Lower lobe of right lung (tissue), 2 donors: ENCODE measurements around the gene FAM53B. TPM values are rescaled to one million over a fixed set of nuclear protein-coding genes. Genes with fewer than 3 reads are reported as not detected.
A peak's percentile ranks its signal among the peaks of the same experiment; 100 is the strongest.

ENCODE experiments used
- ATAC-seq, 2 donors: fragments of 200-7000 bp; cut with Tn5 transposase; one replicate each; pipeline ENCODE4 v1.9.1; 2020 to 2022; ENCODE audit warnings: mild to moderate bottlenecking in 2 of 2, moderate library complexity in 2 of 2
- DNase-seq: peaks from one replicate; pipeline ENCODE4 v3.0.0-alpha.2; 2020
- H3K27ac ChIP-seq: fragments of 200-600 bp; one replicate; pipeline ENCODE4 v1.8.0; 2022
- H3K27me3 ChIP-seq: fragments of 200-600 bp; one replicate; pipeline ENCODE4 v1.8.0; 2022; ENCODE audit warnings: low read depth
- H3K36me3 ChIP-seq: fragments of 200-600 bp; one replicate; pipeline ENCODE4 v1.8.0; 2022; ENCODE audit warnings: mild to moderate bottlenecking
- H3K4me1 ChIP-seq: fragments of 200-600 bp; one replicate; pipeline ENCODE4 v1.8.0; 2022
- H3K4me3 ChIP-seq: fragments of 200-600 bp; one replicate; pipeline ENCODE4 v1.8.0; 2022; ENCODE audit warnings: mild to moderate bottlenecking
- H3K9me3 ChIP-seq: fragments of 200-600 bp; one replicate; pipeline ENCODE4 v1.8.0; 2022
- CTCF ChIP-seq: fragments of 200-600 bp; IDR thresholded peaks from one replicate; pipeline ENCODE4 v1.8.0; 2022; ENCODE audit warnings: antibody characterized with exemption, mild to moderate bottlenecking
- intact Hi-C: fragments of 100-400 bp; cut with DNase I; formaldehyde crosslinking; loops from one replicate; pipeline ENCODE4 v1.11.0; 2022
- total RNA-seq: library from RNA; stranded (reverse); fragmentation: NEBNext Ultra II Directional; extraction: Animal tissue kit (Norgen Biotek cat#: 25700); gene quantifications from one replicate; pipeline ENCODE4 v1.2.1, GENCODE V29; 2021
- donor health status: DM: no; HTN: yes; CAD: no; lungs with severe emphysema.

FAM53B gene
- total RNA-seq, 1 donor from 2014 or later, result 40.7 TPM

DNA sequence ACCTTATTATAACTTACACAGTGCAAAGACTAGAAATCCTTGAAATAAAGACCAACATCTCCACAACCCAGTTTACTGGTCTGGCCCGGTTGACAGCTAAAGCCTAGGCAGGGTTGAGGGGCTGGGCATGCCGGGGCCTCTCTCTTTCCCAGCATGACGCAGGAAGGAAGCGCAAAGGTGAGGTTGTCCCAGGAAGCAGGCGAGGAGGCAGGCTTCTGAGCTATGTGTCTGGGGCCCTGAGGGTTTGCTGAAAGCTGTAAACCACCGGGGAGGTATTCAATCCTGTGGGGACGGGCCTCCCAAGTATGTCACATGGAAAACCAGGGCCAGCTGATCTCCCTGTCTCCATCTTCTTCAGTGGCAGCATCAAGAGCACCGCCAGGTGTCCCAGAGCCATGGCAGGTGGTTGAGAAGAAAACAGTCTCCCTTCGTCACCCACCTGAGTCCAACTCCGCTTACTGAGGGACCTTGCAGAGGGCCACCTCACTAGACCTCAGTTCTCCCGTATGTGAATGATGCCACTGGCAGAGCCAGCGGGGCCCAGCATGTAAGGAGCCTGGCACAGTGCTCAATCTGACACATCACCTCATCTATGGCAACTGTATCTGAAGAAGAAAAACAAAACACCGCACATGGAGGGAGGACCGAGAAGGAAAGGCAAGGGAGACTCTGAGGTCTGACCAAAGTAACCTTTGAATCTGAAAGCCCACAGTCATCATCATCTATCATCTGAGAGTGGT lies 49.5 kb downstream of the FAM53B start:
- Histone ChIP-seq H3K4me3 (no peak overlapping the region), H3K27ac (peak overlapping the region; percentile 41), H3K9me3 (no peaks in the 10 kb centered on the region), H3K36me3 (peaks cover 45% of the 10 kb centered on the region), H3K27me3 (no peaks in the 10 kb centered on the region), H3K4me1 (peaks cover 56% of the 10 kb centered on the region)
- intact Hi-C loops, result no loop called here
- ATAC-seq, result no peak
- TF ChIP-seq CTCF, result no peak
- DNase-seq, result no peak

GRCh38 chr10:124693801-124694416 lies 50.3 kb downstream of the FAM53B start:
- ATAC-seq (no peak), DNase-seq (no peak)
- no peaks in the 10 kb centered on the region for H3K9me3 ChIP-seq
- no peaks in the 10 kb centered on the region for H3K27me3 ChIP-seq
- intact Hi-C loops, result no loop called here
- H3K36me3 ChIP-seq, result peaks cover 47% of the 10 kb centered on the region
- H3K27ac ChIP-seq, result peak overlapping the region; percentile 41
- no peak for TF ChIP-seq CTCF
- no peak overlapping the region for H3K4me3 ChIP-seq
- H3K4me1 ChIP-seq, result peaks cover 56% of the 10 kb centered on the region

- Histone ChIP-seq H3K27me3 (no peaks in the 10 kb centered on the region), H3K4me1 (peaks cover 56% of the 10 kb centered on the region), H3K4me3 (no peak overlapping the region), H3K27ac (no peak overlapping the region), H3K36me3 (peaks cover 47% of the 10 kb centered on the region), H3K9me3 (no peaks in the 10 kb centered on the region)
- no peak for DNase-seq
- ATAC-seq, result peak in 1 of 2 donors; percentile 20
- no peak for TF ChIP-seq CTCF
- intact Hi-C loops, result no loop called here
Observed at GRCh38 chr10:124693396-124693795, 50.8 kb downstream of the FAM53B start.

DNA sequence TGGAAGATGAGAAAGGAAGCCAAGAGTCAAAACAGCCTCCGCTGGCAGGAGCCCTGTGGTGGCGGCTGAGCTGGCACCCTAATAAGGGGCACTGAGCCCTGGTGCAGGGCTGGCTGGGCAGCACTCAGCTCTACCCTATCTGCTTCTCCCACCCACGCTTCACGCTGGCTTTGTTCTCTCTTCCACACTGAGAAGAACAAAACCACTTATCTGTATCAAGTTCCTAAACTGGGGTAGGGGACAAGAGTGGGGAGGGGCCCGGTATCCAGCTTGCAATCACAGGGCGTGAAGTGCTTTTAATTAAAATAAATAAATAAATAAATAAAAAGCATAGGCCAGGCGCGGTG lies 52.1 kb downstream of the FAM53B start:
- ATAC-seq (no peak), DNase-seq (no peak)
- Histone ChIP-seq H3K27me3 (no peaks in the 10 kb centered on the region), H3K9me3 (no peaks in the 10 kb centered on the region), H3K4me3 (no peak overlapping the region), H3K36me3 (peaks cover 47% of the 10 kb centered on the region), H3K4me1 (peaks cover 57% of the 10 kb centered on the region), H3K27ac (no peak overlapping the region)
- TF ChIP-seq CTCF, result no peak
- intact Hi-C loops, result no loop called here

GRCh38 chr10:124691421-124692099 lies 52.6 kb downstream of the FAM53B start:
- Histone ChIP-seq H3K9me3 (no peaks in the 10 kb centered on the region), H3K27ac (no peak overlapping the region), H3K27me3 (no peaks in the 10 kb centered on the region), H3K4me1 (peaks cover 57% of the 10 kb centered on the region), H3K4me3 (no peak overlapping the region), H3K36me3 (peaks cover 44% of the 10 kb centered on the region)
- no peak for TF ChIP-seq CTCF
- intact Hi-C loops, result no loop called here
- no peak for ATAC-seq
- no peak for DNase-seq
